HG03520 (cell line): ENCODE data around the gene SLC22A14.
"Not testable (repeated sequence)": the region's sequence is repeated elsewhere in the genome, so short reads cannot be mapped to it uniquely, and the experiment has no call there.

Experiments used
- ATAC-seq: cut with Tn5 transposase; IDR thresholded peaks from one replicate; pipeline ENCODE4 v1.9.1; 2021; ENCODE audit warnings: mild to moderate bottlenecking, moderate library complexity; ENCODE audit not compliant: unreplicated experiment

SLC22A14 gene, protein sequence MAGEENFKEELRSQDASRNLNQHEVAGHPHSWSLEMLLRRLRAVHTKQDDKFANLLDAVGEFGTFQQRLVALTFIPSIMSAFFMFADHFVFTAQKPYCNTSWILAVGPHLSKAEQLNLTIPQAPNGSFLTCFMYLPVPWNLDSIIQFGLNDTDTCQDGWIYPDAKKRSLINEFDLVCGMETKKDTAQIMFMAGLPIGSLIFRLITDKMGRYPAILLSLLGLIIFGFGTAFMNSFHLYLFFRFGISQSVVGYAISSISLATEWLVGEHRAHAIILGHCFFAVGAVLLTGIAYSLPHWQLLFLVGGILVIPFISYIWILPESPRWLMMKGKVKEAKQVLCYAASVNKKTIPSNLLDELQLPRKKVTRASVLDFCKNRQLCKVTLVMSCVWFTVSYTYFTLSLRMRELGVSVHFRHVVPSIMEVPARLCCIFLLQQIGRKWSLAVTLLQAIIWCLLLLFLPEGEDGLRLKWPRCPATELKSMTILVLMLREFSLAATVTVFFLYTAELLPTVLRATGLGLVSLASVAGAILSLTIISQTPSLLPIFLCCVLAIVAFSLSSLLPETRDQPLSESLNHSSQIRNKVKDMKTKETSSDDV

DNA sequence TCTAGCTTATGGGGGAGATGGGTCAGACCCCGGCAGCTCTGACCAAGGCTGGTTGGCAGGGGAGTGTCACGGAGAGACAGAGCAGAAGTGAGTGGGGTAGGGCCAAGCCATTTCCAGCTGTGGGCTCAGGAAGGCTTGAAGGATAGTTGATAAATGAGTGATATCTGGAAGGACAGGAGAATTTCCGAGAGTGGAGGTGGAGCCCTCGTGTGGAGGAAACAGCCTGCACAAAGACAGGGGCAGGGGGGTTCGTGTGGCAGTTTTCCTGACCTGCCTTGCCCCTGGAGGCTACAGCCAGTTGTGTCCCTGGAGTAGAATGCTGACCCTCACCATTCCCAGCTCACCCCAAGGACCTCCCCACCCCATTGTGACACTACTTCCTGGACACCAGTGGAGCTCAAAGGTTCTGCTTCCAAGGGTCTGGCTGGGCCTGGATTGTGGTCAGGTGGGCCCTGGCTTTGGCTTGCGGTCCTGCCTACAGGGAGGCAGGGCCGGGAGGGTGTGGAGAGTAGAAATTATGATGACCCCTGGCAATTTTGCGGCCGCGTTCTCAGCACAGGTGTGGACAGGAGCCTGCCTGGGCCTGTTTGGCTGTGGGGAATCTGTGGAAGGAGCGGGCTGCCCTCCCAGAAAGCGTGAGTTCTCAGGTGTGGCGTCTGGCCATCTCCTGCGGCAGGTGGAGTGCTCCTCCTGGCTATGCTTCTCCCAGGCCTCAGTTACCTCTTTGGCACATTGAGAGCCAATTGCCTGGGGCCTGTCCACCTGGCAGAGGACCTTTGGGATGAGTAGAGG lies at the start of gene SLC22A14:
SLC22A14 (plus strand) TSS at position 400 of the 792 bp plus-strand sequence. CDS start 23,733 bp downstream, outside the sequence.
- ATAC-seq = no peak

DNA sequence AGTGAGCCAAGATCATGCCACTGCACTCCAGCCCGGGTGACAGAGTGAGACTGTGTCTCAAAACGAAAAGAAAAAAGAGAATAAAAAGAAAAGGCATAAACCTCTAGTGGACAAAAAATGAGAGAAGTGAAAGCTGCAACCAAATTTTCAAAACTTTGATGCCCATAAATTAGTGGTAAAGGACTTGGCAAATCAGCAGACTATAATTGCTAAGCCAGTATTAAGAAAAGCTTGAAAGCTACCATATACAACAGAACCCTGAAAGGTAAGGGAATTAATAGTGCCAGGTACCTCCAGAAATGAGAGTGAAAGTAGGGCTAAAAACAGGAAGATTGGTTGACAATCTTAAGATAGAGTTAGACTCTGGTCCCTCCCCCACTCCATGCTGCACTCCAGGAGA lies 49.4 kb upstream of the SLC22A14 start:
- no peak for ATAC-seq

DNA sequence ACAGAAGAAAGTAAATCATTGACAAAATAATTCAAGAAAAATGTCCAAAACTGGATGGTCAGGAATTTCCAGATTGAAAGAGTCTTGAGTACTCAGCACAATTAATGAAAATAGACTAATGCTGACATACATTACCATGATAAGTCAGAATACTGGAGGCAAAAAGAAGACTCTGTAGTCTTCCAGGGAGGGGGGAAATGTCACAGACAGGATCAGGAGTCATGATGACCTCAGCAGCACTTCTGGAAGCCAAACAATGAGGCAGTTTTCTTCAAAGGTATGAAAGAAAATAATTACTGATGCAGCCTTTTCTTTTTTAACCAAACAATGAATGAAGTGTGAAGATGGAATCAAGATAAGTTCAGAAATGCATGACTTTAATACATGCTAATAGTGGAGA lies 46.6 kb upstream of the SLC22A14 start:
- no peak for ATAC-seq

DNA sequence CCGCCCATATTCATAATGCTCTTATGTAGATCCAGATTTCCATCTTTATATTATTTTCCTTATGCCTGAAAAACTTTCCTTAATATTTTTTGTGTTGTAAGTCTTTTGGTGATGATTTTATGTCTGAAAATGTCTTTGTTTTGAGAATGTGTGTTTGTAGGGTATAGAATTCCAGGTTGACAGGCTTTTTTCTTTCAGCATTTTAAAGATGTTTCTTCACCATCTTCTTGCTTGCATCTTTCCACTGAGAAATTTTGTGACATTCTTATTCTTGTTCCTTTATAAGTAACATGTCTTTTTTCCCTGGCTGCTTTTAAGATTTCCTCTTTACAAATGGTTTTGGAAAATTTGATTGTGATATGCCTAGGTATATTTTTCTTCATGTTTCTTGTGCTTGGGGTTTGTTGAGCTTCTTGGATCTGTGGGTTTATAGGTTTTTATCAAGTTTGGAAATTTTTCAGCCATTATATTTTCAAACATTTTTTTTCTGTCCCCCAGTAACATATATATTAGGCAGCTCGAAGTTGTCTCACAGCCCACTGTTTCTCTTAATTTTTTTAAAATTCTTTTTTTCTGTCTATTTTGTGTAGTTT lies 43.6 kb upstream of the SLC22A14 start:
- no peak for ATAC-seq

DNA sequence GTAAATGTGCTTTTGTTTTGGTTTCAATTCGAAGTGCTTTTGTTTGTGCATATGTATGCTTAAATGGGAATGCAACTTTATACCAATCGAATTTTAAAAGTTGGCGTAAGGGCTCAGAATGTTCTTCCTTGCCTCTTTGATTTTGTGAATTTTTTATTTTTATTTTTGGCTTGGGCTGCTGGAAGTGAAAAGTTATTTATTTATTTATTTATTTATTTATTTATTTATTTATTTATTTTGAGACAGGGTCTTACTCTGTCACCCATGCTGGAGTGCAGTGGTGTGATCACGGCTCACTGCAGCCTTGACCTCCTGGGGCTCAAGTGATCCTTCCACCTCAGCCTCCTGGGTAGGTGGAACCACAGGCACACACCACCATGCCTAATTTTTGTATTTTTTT lies 39.3 kb upstream of the SLC22A14 start:
- ATAC-seq = not testable (repeated sequence)

DNA sequence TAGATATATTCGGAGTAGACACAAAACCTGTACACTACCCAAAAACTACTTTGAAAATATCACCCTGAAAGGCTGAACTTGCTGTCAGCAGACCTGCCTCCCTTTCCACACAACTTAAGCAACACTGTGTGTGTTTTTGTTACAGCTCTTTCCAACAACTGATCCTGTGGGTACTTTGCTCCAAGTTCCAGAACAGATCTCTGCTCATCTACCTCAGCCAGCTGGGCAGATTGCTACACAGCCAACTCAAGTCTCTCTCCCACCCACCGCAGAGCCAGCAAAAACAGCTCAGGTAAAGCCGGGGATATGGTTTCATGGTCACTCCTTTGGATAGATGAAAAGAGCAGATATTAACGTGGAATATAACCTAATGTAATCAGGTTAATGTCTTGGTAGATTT lies 36.2 kb upstream of the SLC22A14 start:
- no peak for ATAC-seq

DNA sequence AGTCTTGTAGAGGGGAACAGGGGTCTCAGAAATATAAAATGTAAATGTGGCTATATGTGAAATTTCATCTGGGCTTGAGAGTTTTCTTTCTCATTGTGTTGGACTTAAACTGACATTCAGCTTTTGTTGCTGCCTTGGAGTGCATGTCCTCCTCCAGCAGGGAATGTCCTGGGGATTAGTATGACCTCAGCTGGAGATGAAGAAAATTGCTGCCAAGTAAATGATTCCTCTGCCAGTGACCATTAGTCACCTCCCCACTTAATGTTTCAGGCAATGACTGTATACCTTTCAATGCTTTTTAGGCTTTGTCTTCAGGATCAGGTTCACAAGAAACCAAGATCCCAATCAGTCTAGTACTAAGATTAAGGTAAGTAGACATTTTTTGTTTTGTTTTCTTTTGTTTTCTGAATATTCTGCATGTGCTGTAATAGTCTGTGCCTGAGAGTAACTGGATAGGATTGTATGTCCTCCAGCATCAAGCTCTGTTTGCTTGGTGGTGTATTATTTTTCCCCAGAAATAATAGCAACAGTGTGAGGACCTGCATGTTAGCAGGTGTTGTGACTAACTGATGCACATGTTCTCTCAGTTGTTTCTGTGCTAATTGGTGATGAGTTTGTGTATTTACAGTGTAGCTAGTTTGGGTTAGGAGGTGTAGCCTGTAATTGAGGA lies 34.6 kb upstream of the SLC22A14 start:
- ATAC-seq = no peak

DNA sequence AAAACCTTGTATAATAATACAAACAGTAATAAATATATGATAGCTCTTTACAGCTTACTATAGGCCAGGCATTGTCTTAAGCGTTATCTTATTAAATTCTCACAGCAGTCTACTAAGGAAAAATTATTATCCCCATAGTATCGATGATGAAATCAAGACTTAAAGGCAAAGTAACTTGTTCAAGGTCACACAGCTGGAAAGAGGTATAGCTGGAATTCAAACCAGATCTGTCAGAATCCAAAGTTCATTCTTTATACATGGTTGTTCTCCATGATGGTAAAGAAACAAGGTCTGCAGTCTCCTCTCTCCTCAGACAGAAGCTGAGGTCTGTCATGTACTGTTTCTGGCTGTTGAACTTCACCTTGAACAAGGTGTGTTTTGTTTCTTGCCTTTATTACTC lies 31.9 kb upstream of the SLC22A14 start:
- no peak for ATAC-seq

DNA sequence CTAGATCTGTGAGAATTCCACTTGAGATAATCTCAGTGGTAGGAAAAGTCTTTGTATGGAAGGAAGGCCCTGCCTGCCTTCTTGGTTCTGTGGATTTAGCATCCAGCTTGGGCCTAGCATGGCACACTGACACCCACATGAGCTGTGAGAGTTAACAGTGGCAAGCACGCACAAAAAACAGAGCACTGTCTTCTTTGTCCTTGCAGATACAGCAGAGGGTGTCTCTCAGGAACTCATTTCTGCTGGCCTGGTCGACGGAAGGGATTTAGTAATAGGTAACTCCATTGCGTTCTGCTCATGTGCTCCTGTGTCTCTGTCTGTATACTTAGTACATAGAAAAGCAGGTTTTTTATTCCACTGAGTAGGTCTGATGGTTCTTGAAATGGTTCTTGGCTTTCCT lies 30.9 kb upstream of the SLC22A14 start:
- no peak for ATAC-seq

DNA sequence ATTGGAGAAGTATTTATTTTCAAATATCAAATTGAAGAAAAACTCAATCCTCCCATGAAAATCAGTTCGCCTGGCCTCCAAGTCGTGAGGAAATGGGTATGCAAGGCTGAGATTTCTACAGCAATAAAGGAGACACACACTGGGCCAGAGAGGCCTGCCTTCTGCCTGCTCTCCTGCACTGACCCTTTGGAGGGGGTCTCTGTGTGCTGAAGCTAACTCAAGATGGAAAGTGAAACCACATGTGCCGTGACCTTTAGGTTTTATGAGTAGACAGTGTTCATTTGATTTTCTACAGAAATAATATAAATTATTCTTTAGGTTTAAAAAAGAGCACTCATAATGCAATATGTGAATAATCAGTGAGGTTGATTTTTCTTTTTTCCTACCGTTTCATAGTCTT lies 28.4 kb upstream of the SLC22A14 start:
- ATAC-seq = no peak

DNA sequence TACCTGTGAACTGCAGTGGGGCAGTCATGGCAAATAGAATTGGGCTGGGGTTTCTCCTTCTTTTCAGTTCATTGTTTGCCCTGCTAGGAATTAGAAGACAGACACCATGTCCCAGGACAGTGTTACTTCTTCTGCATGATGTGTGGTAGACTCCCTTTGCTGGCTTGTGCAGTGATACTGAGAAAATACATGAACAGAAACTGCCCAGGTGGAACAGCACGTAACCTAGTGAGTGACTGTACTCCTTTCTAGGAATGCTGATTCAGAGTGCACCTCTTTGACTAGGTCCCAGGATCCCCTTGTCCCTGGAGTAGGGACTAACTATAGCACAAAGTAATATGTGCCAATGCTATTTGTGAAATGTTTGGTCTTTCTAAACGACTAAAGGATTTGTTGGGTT lies 27.2 kb upstream of the SLC22A14 start:
- no peak for ATAC-seq

DNA sequence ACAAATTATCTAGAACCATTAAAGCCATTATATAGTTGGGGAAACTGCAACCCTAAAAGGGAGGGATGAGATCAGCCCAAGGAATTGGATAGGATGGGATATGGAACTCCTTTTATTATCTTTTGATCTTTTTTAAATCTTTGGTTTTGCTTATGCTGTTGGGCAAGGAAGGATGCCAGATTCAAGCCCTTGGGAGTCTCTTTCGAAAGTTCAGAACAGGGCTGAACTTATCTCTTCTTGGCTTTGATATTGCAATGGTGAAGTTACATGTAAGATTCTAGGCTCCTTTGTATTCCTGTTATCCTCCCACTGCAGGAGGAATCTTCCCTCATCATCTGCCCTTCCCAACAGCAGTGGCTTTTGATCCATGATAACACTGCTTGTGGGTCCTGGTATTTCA lies 26.5 kb upstream of the SLC22A14 start:
- ATAC-seq = no peak

DNA sequence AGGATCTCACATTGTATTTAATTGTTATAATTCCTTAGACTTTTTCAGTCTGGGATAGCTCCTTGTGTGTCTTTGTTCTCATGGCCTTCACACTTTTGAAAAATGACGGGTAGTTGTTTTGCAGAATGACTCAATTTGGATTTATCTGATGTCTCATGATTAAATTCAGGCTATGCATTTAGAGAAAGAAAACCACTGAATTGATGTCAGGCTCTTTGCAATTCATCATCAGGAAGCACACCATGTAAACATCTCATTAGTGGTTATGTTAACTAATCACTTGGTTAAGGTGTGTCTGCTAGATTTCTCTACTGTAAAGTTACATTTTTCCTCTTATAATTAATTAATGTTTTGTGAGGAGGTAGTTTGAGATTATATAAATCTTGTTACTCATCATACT lies 24.5 kb upstream of the SLC22A14 start:
- ATAC-seq = no peak

DNA sequence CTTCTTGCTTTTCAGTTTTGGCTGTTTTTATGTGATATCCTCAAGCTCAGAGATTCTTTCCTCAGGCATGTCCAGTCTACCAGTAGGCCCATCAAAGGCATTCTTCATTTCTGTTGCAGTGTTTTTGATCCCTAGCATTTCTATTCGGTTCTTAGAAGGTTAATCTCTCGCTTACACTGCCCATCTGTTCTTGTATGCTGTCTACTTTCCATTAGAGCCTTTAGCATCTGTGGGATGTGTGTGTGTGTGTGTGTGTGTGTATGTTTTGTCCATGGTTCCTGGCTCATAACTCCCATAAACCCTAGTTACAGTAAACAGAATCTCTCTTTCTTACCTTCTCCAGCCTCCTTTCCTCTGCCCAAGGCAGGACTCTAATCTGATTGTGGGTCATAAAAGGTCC lies 21.6 kb upstream of the SLC22A14 start:
- no peak for ATAC-seq

DNA sequence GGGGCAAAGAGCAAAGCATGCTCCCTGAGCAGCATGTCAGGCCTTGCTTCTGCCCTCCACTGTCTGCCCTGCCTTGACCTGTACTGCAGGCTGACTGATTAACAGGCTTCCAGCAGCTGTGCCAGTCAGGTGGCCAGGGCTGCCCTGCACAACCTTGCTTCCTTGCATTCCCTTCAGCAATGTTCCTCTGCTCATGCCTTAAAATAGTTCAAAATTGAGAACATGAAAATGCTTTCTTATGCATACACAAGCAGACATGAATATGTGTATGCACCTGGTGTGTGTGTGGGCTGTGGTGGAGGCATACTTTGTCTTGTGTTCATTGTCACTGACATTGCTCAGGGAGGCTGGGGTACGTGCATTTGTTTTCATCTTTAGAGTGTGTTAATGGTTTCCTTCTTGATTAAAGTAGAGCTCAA lies 17.7 kb upstream of the SLC22A14 start:
- ATAC-seq = no peak

DNA sequence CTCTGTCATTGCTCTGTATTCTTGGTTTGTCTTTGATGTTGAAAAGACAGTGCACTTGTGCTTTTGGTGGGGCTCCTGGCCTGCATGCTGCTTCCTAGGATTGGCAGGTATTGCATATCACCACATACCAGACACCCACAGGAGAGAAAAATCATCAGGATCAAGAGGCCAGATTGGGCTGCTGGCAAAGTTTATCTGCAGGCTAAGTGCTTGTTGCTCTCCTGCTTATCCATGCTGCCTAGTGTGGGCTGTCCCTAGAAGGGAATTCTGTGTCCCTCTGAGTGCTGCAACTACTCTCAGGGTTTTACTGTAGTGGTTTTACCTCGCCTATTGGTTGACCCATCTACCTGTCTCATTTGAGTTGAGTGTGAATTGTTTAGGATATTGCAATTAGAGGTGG lies 17.3 kb upstream of the SLC22A14 start:
- no peak for ATAC-seq

DNA sequence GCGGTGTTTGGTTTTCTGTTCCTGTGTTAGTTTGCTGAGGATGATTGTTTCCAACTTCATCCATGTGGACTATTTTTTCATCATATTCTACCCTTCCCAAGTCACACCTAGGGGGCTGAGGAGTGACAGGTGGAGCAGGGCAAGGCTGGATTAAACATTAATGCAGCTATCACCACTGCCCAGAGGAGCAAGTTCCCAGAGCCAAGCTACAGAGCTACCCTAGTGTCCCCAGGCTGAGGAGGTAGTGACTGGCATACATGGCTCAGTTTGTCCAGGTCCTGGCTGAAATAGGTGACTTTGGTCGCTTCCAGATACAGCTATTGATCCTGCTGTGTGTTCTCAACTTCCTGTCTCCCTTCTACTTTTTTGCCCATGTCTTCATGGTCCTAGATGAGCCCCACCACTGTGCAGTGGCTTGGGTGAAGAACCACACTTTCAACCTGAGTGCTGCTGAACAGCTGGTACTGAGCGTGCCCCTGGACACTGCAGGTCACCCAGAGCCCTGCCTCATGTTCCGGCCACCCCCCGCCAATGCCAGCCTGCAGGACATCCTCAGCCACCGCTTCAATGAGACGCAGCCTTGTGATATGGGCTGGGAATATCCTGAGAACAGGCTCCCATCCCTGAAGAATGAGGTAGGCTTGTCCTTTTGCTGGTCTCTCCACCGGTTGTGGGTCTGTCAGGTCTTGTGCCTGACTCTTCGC lies 16.3 kb upstream of the SLC22A14 start, which contains the start of gene SLC22A13:
SLC22A13 (plus strand) TSS at position 209 of the 704 bp plus-strand sequence; CDS start at position 258, 49 bp downstream.
- no peak for ATAC-seq

DNA sequence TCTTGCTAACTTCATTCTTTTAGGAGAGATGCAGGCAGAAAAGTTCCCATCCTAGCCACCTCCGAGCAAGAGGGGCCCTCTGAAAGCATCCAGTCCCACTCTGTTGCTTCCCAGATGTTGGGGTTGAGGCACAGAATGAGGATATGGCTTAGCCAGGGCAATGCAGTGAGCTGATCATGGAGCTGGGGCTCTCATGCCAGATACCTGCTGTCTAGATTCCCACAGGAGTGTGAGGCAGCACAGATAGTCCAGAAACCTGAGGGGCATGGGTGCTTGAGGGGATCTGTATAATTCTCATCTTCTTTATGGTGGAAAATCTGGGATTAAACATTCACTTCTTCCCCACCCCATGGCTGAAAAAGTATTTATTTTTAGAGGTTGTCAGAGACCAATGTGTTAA lies 15.3 kb upstream of the SLC22A14 start:
- ATAC-seq = no peak

DNA sequence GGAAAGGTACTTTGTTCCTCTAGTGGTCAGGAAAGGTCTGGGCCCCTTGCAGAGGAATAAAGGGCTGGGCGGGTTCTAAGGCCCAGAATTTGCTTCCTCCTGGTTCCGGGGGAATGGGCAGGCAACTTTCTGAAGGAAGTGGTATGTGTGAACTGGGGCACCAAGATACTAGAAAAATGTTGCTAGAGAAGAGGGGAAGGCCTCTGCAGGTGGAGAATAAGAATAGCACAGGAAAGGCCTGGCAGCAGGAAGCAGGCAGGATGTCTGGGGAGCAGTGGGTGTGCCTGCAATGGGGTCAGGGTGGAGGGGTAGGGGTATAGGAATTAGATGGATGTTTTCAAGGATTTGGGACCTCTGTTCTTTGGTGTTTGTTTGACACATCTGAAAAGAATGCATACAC lies 14.4 kb upstream of the SLC22A14 start:
- ATAC-seq = no peak

DNA sequence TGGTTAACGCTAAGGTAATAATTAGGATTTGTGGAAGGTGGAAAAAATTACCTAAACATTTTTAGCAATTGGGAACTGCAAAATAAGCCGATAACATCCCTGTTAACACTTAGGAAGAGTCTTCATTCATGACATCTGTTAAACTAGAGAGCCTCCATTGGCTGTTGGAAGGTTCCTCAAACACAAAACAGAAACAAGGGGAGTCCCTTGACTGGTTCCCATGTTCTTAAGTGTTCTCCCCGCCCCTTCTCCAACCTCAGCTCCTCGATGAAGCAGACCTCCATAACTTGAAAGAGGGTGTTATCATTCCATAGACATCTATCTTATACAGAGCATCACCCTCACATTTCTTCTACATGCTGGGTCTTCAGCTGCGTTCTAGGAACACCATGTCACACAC lies 14.0 kb upstream of the SLC22A14 start:
- no peak for ATAC-seq
